HG03066 (cell line): ENCODE measurements around the gene PLCH1.

ENCODE experiments used
- ATAC-seq: cut with Tn5 transposase; IDR thresholded peaks from one replicate; pipeline ENCODE4 v1.9.1; 2021; ENCODE audit warnings: low read depth; ENCODE audit not compliant: unreplicated experiment

PLCH1 gene

GRCh38 chr3:155441026-155441425 lies 303.8 kb downstream of the PLCH1 start:
- no peak for ATAC-seq

- no peak for ATAC-seq
These were observed 309.1 kb downstream of the PLCH1 start for GRCh38 chr3:155435821-155436220.

DNA sequence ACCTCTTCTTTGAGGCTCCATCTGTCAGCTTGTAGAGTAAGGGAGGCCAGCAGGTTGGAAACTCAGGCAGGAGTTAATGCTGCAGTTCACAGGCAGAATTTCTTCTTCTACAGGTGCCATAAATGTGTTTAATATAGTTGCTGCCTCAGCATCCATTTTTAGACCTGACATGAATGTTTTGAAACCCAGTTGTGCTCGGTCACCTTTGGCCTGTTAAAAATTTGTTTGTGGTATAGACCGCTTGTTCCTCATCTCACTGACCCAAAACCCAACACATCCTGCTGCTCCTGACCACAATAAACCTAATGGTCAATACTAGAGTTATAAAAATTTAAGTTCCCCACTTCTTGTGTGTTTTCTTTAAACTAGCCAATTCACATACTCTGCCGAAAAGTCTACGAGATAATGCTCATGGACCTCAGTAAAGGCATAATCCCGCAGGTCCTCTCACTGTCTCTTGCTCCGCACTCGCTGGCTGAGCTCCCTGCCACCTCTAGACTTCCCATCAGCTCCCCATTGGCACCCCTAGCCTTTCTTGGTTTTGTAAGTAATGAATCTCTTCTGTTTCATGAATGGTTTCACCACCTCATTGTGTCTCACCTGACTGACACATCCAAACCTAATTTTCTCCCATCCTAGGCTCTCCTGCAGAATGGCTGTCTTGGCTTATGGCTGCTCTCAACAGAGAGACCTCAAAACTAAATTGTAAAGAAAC lies 312.9 kb downstream of the PLCH1 start:
- no peak for ATAC-seq

- ATAC-seq: no peak
These were observed 316.3 kb downstream of the PLCH1 start for GRCh38 chr3:155428563-155428962.

DNA sequence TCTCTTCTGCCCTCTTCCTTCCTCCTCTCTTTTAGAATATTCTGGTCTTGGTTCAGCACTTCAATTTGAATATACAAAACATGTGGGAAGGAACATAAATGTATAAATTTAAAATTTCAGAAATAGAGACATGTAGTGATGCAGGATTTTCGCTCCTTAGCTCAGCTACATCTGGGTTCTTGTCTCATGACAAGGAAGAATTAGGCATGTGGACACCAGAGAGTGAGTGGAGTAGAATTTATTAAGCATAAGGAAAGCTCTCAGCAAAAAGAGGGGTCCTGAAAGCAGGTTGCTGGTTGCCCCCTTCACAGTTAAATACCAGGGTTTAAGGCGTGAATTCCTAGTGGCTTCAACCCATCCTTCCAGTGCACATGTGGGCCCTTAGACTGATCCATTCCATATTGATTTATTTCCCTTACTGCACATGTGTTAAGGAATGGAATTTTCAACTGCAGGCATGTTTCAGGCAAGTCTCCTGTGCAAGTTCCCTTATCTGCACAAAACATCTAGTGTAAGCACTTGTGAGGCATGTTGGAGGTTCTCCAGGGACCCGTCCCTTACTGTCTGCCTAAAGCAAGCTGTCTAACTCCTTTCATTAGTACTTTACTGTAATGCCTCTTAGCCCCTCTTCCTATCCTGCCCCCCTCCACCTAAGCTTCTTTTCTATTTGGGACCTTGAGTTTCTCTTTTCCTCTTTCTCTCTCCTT lies 318.2 kb downstream of the PLCH1 start:
- ATAC-seq: no peak

DNA sequence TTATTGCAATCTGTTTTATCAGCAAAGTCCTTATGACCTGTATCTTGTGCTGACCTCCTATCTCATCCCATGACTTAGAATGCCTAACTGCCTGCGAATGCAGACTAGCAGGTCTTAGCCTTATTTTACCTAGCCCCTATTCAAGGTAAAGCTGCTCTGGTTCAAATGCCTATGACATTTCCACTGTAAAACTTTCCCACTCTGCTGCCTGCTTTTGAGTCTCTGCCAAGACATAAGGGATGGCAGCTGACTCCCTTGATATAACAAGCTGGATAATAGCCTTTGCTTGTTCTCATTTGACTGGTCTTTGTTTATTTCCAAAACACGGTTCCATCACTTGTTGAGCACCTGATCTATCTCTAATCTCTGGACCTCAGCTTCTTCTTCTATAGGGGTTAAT lies 319.5 kb downstream of the PLCH1 start:
- no peak for ATAC-seq

GRCh38 chr3:155424323-155424710 lies 320.6 kb downstream of the PLCH1 start:
- ATAC-seq: no peak

GRCh38 chr3:155423526-155424322 lies 321.1 kb downstream of the PLCH1 start:
- no peak for ATAC-seq

GRCh38 chr3:155420881-155421486 lies 323.9 kb downstream of the PLCH1 start:
- no peak for ATAC-seq

DNA sequence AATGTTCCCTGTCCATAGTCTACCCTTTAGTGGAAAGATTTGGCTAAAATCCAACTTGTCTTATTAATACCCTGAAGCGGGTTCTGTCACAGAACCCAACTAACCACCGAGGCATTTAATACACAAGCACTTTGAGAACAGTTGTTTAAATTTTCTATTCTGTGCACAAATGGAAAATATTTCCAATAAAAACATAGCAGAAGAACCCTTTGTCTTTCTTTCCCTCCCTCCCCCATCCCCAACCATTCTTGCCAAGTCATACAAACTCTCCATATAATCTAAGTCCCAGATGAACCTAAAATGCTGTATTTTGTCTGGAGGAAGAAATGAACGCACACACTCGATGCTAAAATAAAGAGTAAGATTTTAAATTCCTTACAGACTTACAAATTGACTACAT lies 324.5 kb downstream of the PLCH1 start:
- ATAC-seq: no peak

DNA sequence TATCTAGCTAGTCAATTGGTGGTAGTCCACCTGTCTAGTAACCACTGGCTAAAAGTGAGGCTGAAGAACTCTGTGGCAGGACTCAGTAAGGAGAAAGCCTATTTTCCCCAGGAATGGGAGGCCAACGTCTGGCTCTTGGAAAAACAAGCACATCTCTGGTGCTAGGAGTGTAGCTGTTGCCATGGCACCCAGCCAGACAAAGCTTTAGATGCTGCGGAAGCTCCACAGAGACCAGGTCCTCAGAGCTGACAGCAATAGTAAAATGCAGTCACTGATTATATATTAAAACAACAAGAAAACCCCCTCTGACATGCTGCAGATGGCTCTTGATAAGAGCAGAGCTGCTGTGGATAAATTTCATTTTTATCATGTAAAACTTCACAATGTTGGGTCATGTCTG lies 326.5 kb downstream of the PLCH1 start:
- ATAC-seq: no peak

- no peak for ATAC-seq
These were observed 327.8 kb downstream of the PLCH1 start for GRCh38 chr3:155417119-155417517.

- no peak for ATAC-seq
These were observed 328.3 kb downstream of the PLCH1 start for GRCh38 chr3:155416500-155417118.

DNA sequence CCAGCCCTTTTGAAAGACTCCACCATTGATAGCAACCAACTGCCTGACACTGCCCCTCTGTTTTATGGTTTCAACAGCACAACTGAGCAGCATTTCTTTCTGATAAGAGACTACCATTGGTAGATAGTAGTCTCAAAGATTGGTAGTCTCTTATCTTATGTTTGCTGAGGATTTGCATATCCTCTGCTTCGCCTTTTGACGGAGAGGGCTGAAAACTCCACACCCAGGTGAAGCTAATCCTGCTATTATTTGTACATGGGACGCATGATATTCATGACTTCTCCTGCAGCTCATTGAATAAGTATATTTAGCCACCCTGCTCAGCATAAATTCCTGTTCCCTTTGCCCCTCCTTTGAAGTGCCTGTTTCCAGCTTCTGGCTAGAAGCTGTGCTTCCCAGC lies 332.0 kb downstream of the PLCH1 start:
- no peak for ATAC-seq

DNA sequence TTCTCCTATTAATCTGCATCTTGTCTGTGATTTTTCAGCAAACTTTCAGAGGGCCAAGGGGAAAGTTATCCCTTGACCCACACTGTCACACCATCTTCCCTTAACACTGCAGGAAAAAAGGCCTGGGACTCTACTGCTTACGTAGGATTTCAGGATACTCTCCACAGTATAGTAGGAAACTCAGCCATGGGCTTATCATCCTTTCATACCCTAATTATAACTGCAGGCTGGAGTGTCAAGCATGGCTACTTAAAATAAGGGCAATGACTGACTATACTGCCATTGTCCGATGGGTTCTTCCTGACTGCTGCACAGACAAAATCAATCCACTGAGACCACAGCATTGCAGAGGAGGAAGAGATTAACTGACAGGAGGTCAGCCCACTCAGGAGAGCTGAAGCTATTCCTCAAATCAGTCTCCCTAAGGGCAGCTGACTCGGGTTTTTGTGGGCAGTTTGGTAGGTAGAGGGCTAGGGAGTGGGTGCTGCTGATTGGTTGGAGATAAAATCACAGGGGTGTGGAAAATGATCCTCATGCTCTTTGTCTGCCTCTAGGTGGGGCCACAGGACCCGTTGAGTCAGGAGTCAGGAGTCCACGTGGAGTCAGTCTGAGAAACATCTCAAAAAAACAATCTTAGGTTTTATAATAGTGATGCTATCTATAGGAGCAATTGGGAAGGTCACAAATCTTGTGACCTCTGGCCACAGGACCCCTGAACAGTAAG lies 333.2 kb downstream of the PLCH1 start:
- no peak for ATAC-seq

DNA sequence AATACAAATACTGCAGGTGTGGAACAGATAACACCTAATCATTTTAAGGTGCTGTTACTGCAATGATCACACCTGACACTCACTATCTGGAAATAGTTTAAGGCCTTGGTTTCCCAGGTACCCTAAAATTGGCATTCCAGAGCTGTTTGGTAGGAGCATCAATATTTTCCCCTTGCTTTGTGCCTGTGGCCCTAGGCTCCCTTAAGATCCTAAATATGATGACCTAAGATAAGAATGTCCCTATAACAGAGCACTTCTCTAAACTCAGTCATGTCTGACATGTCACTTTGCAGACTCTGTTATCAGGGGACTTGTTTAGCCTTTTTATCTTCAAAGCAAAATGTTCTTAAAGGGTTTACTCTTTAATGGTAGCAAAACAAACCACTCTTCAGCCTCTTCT lies 335.5 kb downstream of the PLCH1 start:
- ATAC-seq: no peak

GRCh38 chr3:155407971-155408370 lies 336.9 kb downstream of the PLCH1 start:
- no peak for ATAC-seq

- no peak for ATAC-seq
These were observed 337.5 kb downstream of the PLCH1 start for GRCh38 chr3:155407331-155407730.

GRCh38 chr3:155404486-155404885 lies 340.4 kb downstream of the PLCH1 start:
- ATAC-seq: no peak

- ATAC-seq: no peak
These were observed 342.2 kb downstream of the PLCH1 start for GRCh38 chr3:155402656-155403055.
